ENCODE results near the gene TH.

The TH gene

DNA sequence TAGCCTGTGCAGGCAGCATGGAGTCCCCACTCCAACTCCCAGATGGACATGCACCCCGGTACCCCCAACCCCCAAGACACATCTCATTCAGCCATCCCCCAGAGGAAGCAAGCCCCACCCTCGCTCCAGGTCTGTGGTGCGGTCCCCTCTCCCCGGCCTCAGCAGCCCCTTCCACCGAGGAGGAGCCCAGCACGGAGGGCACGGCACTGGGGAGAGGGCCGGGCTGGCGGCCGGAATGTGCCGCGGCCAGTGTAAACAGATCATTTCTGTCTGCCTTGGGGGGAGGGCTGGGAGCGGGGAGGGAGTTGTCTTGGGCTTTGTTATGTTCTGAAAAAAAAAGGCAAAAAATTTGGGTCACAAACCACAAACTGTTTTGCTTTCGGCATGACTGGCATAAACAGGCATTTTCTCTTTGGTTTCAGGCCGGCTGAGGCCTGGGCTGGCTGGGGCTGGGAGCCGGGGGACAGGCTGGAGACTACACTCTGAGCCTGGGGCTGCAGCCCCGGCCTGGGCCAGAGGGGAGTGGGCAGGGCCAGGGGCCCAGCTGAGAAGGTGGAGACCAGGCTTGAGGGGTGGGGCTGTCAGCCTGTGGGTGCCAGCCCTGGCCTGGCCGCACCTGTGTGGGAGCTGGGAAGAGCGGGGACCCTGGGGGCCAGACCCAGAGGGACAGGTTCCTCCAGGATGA is 49.3 kb downstream of the TH start:
- H3K27me3 ChIP-seq: peaks cover 0 to 51% of the 10 kb centered on the region in 2 donors
- no peak for DNase-seq

DNA sequence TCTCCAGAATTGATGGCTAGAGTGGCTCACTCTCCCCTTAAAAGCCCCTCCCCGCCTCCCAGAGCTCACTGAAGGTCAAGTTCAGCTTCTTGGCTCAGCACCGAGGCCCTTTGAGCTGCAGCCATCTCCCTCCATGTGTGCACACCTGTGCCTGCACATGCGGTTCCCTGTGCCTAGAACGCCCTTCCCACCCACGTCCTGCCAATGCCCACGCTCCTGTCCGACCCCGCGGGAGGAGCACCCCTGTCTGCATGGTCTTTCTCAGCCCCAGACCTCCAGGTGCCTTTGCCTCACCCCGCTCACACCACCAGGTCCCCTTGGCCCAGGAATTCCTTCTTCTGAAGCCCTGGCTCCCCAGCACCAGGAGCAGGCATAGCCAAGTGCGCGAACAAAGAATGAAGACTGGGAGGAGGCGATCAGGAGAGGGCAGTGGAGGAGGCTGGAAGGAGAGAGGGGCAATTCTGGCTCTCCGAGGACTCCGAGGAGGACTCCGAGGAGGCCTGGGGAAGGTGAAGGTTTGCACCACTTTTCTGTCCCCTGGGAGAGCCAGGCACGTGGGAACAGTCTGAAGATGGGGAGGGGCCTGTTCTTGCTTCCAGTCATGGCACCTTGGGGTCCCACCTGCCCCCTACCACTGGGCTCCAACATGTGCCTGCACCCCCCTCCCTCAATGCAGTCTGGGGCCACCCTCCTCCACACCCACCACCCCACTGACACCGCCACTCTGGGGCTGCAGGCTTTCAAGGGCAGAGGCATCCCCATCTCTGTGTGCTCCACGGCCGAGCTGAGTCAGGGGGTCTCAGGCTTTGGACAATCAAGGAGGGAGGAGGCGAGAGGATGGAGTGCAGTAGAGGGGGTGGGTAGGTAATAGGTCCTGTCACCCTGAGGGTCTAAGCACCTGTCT is 50.1 kb downstream of the TH start:
- TF ChIP-seq, protein P1, sequence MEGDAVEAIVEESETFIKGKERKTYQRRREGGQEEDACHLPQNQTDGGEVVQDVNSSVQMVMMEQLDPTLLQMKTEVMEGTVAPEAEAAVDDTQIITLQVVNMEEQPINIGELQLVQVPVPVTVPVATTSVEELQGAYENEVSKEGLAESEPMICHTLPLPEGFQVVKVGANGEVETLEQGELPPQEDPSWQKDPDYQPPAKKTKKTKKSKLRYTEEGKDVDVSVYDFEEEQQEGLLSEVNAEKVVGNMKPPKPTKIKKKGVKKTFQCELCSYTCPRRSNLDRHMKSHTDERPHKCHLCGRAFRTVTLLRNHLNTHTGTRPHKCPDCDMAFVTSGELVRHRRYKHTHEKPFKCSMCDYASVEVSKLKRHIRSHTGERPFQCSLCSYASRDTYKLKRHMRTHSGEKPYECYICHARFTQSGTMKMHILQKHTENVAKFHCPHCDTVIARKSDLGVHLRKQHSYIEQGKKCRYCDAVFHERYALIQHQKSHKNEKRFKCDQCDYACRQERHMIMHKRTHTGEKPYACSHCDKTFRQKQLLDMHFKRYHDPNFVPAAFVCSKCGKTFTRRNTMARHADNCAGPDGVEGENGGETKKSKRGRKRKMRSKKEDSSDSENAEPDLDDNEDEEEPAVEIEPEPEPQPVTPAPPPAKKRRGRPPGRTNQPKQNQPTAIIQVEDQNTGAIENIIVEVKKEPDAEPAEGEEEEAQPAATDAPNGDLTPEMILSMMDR (IDR thresholded peaks at IDR 0.05): no peak
- Histone ChIP-seq H3K4me3 (no peak overlapping the region), H3K27me3 (peaks cover 0 to 51% of the 10 kb centered on the region in 2 donors), H3K36me3 (no peaks in the 10 kb centered on the region), H3K4me1 (peaks cover 0 to 4% (median 0%) of the 10 kb centered on the region in 4 donors), H3K9me3 (peaks cover 0 to 9% (median 6%) of the 10 kb centered on the region in 3 donors), H3K27ac (no peak overlapping the region)
- no peak for DNase-seq
- intact Hi-C loops (cut with DNase I; ENCODE audit: low total_unique reads): no loop called here

More for the DNA sequence above, 49.3 kb downstream of the TH start:
- H3K9me3 ChIP-seq: peaks cover 0 to 3% (median under 1%) of the 10 kb centered on the region in 3 donors
- H3K36me3 ChIP-seq: no peaks in the 10 kb centered on the region
- H3K4me3 ChIP-seq: no peak overlapping the region
- H3K27ac ChIP-seq: no peak overlapping the region
- TF ChIP-seq, protein P1 (IDR thresholded peaks at IDR 0.05): no peak
- intact Hi-C loops (cut with DNase I; ENCODE audit: low total_unique reads): no loop called here
- H3K4me1 ChIP-seq: peaks cover 0 to 4% (median 0%) of the 10 kb centered on the region in 4 donors

DNA sequence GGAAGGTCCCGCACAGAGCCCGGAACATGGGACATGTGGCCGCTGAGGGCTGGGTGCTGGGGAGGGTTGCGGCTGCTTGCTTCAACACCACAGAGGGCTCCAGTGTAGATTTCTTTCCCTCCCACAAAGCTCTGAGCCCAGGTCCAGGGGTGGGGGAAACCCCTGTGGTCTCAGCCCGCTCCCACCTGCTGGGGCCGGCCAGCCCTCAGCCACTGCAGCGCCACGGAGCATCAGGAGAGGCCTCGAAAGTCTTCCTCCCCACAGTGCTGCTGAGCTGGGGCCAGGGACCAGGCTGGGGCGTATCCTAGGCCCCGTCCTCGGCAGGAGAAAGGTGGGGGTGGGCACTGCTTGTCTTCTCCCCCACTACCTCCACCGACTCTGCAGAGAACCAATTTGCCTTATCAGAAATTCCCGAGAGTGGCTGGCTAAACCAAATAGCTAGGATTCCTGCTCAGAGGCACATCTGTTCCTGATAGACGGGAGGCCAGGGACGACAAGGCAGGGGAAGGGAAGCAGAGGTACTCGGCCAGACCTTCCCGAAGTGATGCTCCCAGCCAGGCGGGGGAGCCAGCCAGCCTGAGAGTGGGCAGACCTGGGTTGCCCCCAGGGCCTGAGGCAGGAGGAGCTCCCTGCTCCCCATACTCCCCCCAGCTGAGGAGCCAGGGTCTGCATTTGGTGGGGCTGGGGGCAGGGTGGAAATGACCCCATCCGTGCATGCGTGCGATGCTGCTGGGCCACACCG is 51.1 kb downstream of the TH start:
- Histone ChIP-seq H3K4me1 (peaks cover 0 to 4% (median 0%) of the 10 kb centered on the region in 4 donors), H3K9me3 (peaks cover 0 to 17% (median 6%) of the 10 kb centered on the region in 3 donors), H3K27ac (no peak overlapping the region), H3K27me3 (peaks cover 0 to 51% of the 10 kb centered on the region in 2 donors), H3K36me3 (no peaks in the 10 kb centered on the region), H3K4me3 (no peak overlapping the region)
- no peak for DNase-seq
- TF ChIP-seq, protein P1 (IDR thresholded peaks at IDR 0.05): no peak
- intact Hi-C loops (cut with DNase I; ENCODE audit: low total_unique reads): no loop called here

DNA sequence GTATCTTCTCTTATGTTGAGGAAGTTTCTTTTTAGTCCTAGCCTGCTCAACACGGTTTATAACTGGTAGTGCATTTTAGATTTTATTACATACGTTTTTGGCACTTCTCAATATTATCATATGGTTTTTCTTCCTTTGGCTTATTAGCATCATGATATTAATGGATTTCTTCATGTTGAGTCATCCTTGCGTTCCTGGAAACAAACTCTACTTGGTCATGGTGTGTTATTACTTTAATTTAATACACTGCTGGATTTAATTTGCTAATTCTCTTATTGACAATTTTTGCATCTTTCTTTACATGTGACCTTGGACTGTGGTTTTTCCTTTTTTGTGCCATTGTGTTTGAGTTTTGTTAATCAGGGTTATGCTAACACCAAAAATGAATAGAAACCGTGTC is 52.9 kb downstream of the TH start:
- TF ChIP-seq, protein P1 (IDR thresholded peaks at IDR 0.05): no peak
- Histone ChIP-seq H3K27me3 (peaks cover 0 to 56% of the 10 kb centered on the region in 2 donors), H3K9me3 (peaks cover 0 to 17% (median 6%) of the 10 kb centered on the region in 3 donors), H3K36me3 (no peaks in the 10 kb centered on the region), H3K4me3 (no peak overlapping the region), H3K4me1 (peaks cover 0 to 4% (median 0%) of the 10 kb centered on the region in 4 donors), H3K27ac (no peak overlapping the region)
- intact Hi-C loops (cut with DNase I; ENCODE audit: low total_unique reads): no loop called here
- DNase-seq: no peak

DNA sequence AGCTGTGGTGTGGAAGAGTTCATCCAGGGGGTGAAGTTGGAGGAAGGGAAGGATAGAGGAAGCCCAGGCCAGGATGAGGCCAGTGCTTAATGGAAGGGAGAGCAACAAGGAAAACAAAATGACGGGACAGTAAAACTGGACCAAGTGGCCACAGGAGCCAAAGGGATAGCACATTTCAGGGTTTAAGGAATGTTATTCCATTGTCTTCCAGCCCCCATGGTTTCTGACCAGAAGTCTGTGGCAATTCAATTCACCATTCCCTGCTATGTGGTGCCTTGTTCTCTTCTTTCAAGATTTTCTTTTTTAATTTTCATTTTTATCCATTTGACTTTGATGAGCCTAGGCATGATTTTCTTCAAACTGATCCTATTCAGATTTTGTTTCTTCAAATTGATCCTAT is 54.9 kb downstream of the TH start:
- Histone ChIP-seq H3K27me3 (peaks cover 0 to 36% of the 10 kb centered on the region in 2 donors), H3K27ac (no peak overlapping the region), H3K36me3 (no peaks in the 10 kb centered on the region), H3K9me3 (peaks cover 0 to 17% (median 6%) of the 10 kb centered on the region in 3 donors), H3K4me3 (no peak overlapping the region), H3K4me1 (no peaks in the 10 kb centered on the region)
- intact Hi-C loops (cut with DNase I; ENCODE audit: low total_unique reads): no loop called here
- DNase-seq: no peak
- TF ChIP-seq, protein P1 (IDR thresholded peaks at IDR 0.05): no peak
